GM18498 (cell line): ENCODE data around the gene RHOXF1.
"Not testable (repeated sequence)": the region's sequence is repeated elsewhere in the genome, so short reads cannot be mapped to it uniquely, and the experiment has no call there.

ENCODE experiments used
- ATAC-seq: cut with Tn5 transposase; IDR thresholded peaks from one replicate; pipeline ENCODE4 v1.9.1; 2021; ENCODE audit warnings: mild to moderate bottlenecking, moderate library complexity; ENCODE audit not compliant: unreplicated experiment

The RHOXF1 gene

GRCh38 chrX:120087289-120088017 is 28.3 kb downstream of the RHOXF1 start:
- no peak for ATAC-seq

- ATAC-seq = not testable (repeated sequence)
Measured at GRCh38 chrX:120085553-120086185, 30.0 kb downstream of the RHOXF1 start.

GRCh38 chrX:120077590-120077989 is 38.1 kb downstream of the RHOXF1 start, which contains the start of gene RHOXF2B:
TSS of gene RHOXF2B (minus strand) at chrX:120077690. CDS start at chrX:120077552, 138 bp downstream.
- not testable (repeated sequence) for ATAC-seq

- ATAC-seq = not testable (repeated sequence)
Measured at GRCh38 chrX:120066169-120066568, 49.5 kb downstream of the RHOXF1 start.
